HCT116 (cell line): ENCODE measurements around the gene NF2.

Experiments used
- EGR1 ChIP-seq: IDR thresholded peaks from 2 replicates; pipeline ENCODE4 v1.6.1; 2012; ENCODE audit warnings: low read depth
- EZH2 ChIP-seq: fragments of 200-600 bp; sonication (generic); IDR thresholded peaks from 2 replicates; pipeline ENCODE4 v1.6.1; 2017; ENCODE audit warnings: antibody characterized with exemption, mixed run types
- EZH2phosphoT487 ChIP-seq: fragments of 200-600 bp; IDR thresholded peaks from 2 replicates; pipeline ENCODE4 v1.6.1; 2018; ENCODE audit warnings: antibody characterized with exemption, borderline replicate concordance
- FOSL1 ChIP-seq: IDR thresholded peaks from 2 replicates; pipeline ENCODE4 v1.6.1; 2012; ENCODE audit warnings: low read depth
- POLR2A ChIP-seq: IDR thresholded peaks from 2 replicates; pipeline ENCODE4 v1.7.0; 2011; ENCODE audit warnings: borderline replicate concordance; ENCODE audit not compliant: insufficient read depth, insufficient read length; ENCODE audit errors: extremely low read depth
- RAD21 ChIP-seq: IDR thresholded peaks from 2 replicates; pipeline ENCODE4 v1.6.1; 2012; ENCODE audit warnings: low read depth, mild to moderate bottlenecking
- SP1 ChIP-seq: IDR thresholded peaks from 2 replicates; pipeline ENCODE4 v1.6.1; 2012; ENCODE audit warnings: low read depth
- TCF7L2 ChIP-seq: IDR thresholded peaks from 2 replicates; pipeline ENCODE4 v1.7.0; 2011; ENCODE audit warnings: borderline replicate concordance, inconsistent platforms; ENCODE audit not compliant: insufficient read depth, insufficient read length; ENCODE audit errors: extremely low read depth
- ZFX ChIP-seq: fragments of 450-650 bp; IDR thresholded peaks from 2 replicates; pipeline ENCODE4 v1.6.1; 2017
- TF ChIP-seq, protein P1 (sequence below), 3 experiments: fragments of 200-600 bp in 1 of 3; sonication (generic) in 1 of 3; IDR thresholded peaks in 2 of 3; conservative IDR thresholded peaks in 1 of 3; 2 replicates each; pipeline ENCODE4 v1.5.1; 2012 to 2017; ENCODE audit warnings: low read depth in 2 of 3, low read length in 2 of 3, antibody characterized with exemption in 1 of 3, borderline replicate concordance in 1 of 3, control low read depth in 1 of 3, mild to moderate bottlenecking in 1 of 3, mixed read lengths in 1 of 3, mixed run types in 1 of 3, moderate library complexity in 1 of 3; ENCODE audit not compliant: insufficient read depth in 1 of 3
- TF ChIP-seq, protein P2 (sequence below): IDR thresholded peaks from 2 replicates; pipeline ENCODE4 v1.6.1; 2011; ENCODE audit warnings: mild to moderate bottlenecking, low read length, moderate library complexity; ENCODE audit not compliant: insufficient replicate concordance; ENCODE audit errors: extremely low read depth

DNA sequence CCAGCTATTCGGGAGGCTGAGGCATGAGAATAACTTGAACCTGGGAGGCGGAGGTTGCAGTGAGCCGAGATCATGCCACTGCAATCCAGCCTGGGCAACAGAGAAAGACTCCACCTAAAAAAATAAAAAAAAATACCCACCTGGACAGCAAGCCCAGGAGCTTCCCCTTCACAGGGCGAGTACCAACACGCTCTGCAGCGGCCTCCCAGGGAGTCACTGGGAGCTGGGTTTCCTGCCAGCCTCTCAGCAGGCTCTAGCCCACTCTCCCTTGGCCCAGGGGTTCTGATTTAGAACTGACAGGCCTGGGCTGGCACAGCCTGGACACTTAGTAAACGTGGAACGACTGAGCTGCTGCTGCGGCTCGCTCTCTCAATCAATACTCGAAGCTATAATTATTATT lies 114.4 kb downstream of the NF2 start:
- TF ChIP-seq, protein P1, sequence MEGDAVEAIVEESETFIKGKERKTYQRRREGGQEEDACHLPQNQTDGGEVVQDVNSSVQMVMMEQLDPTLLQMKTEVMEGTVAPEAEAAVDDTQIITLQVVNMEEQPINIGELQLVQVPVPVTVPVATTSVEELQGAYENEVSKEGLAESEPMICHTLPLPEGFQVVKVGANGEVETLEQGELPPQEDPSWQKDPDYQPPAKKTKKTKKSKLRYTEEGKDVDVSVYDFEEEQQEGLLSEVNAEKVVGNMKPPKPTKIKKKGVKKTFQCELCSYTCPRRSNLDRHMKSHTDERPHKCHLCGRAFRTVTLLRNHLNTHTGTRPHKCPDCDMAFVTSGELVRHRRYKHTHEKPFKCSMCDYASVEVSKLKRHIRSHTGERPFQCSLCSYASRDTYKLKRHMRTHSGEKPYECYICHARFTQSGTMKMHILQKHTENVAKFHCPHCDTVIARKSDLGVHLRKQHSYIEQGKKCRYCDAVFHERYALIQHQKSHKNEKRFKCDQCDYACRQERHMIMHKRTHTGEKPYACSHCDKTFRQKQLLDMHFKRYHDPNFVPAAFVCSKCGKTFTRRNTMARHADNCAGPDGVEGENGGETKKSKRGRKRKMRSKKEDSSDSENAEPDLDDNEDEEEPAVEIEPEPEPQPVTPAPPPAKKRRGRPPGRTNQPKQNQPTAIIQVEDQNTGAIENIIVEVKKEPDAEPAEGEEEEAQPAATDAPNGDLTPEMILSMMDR (IDR thresholded peaks at IDR 0.05 in 2 of 3, conservative IDR thresholded peaks at IDR 0.05 in 1 of 3; ENCODE audit: borderline replicate concordance in 1 of 3, insufficient read depth in 1 of 3, low read depth in 2 of 3, low read length in 2 of 3), result no peak
- TF ChIP-seq RAD21, result no peak
- no peak for TF ChIP-seq EZH2phosphoT487
- TF ChIP-seq FOSL1, result no peak
- no peak for TF ChIP-seq EZH2
- no peak for TF ChIP-seq TCF7L2
- TF ChIP-seq POLR2A, result no peak
- TF ChIP-seq, protein P2, sequence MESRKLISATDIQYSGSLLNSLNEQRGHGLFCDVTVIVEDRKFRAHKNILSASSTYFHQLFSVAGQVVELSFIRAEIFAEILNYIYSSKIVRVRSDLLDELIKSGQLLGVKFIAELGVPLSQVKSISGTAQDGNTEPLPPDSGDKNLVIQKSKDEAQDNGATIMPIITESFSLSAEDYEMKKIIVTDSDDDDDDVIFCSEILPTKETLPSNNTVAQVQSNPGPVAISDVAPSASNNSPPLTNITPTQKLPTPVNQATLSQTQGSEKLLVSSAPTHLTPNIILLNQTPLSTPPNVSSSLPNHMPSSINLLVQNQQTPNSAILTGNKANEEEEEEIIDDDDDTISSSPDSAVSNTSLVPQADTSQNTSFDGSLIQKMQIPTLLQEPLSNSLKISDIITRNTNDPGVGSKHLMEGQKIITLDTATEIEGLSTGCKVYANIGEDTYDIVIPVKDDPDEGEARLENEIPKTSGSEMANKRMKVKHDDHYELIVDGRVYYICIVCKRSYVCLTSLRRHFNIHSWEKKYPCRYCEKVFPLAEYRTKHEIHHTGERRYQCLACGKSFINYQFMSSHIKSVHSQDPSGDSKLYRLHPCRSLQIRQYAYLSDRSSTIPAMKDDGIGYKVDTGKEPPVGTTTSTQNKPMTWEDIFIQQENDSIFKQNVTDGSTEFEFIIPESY, result no peak
- TF ChIP-seq ZFX, result no peak
- no peak for TF ChIP-seq SP1
- TF ChIP-seq EGR1, result no peak
